ENCODE data around the gene CAMTA1.
"Not testable (repeated sequence)": the region's sequence is repeated elsewhere in the genome, so short reads cannot be mapped to it uniquely, and the experiment has no call there.

CAMTA1 gene

DNA sequence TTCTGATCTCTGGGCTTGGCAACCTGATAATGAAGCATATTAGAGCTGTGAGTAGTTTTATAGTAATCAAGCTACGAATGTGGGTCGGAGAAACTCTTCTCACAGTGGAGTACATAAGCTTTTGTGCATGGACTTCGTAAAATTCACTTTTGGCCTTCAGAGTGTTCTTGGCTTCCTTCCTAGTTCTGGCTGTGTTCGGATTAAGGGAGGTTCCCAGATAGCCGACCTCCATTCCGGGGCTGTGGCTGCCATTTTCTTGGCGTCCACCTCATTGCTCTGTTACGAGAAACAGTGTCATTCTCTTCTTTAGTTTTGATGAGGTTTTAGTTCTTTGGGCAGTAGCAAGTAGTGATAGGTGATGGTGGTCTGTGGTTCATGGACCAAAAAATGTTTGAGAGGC is 26.3 kb downstream of the CAMTA1 start:
- DNase-seq = no peak

DNA sequence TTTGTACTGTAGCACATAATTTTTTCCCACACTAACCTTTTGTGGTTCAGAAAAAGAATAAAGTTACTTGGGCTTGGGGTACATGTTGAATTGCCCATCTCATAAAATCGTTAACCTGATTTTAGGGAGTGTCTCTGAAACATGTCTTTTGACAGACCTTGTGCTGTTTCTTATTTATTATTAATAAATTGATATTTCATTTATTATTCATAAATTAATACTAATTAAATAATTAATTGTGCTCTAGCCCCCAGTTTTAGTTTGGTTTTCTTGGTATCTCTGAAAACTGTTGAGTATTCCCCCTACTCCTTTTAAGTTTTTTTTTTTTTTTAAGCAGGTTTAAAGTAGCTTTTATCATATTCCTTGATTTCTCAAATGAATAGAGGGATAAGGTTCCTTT is 27.9 kb downstream of the CAMTA1 start:
- no peak for DNase-seq

- DNase-seq = no peak
Measured at GRCh38 chr1:6815726-6816125, 30.5 kb downstream of the CAMTA1 start.

- DNase-seq = peak; percentile 35
Measured at GRCh38 chr1:6819246-6820040, 34.2 kb downstream of the CAMTA1 start.

- DNase-seq = no peak
Measured at GRCh38 chr1:6820899-6821298, 35.6 kb downstream of the CAMTA1 start.

GRCh38 chr1:6822530-6823359 is 37.5 kb downstream of the CAMTA1 start:
- no peak for DNase-seq

DNA sequence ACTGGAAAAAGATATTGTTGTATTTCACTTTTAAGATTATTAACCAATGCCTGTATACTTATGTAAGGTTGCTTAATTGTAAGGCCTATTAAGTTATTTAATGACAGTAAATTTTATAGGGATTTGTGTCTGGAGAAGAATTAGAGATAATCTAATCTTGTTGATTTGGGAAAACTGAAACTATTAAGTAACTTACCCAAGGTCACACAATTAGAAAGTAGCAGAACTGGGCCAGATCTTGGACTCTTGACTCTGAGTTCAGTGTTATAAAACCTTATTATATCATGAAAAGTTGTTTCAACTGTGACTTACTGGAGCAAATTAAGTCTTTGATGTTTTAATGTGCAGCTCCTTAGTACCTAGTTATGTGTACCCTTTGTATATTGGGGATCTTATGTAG is 38.5 kb downstream of the CAMTA1 start:
- DNase-seq = no peak

GRCh38 chr1:6824665-6825368 is 39.6 kb downstream of the CAMTA1 start:
- DNase-seq = no peak

DNA sequence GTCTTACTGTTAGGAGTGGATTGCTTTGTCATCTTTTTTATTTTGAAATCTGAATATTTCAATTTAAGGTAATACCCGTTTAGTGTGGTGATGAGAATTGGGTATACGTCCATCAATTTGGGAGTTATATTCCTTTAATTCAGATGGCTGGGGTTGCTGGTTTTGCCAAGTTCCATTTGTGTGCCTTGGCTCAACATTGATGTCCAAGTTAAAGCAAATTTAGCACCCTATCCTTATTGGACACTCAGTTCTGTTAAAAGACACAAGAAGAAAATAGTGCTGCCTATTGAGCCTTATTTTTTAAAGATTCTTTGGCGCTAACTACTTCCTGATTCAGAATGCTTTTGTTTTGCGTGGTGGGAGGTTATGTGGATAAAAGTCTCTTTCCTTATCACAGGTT is 40.6 kb downstream of the CAMTA1 start:
- no peak for DNase-seq

GRCh38 chr1:6827079-6827478 is 41.8 kb downstream of the CAMTA1 start:
- DNase-seq = no peak

GRCh38 chr1:6827630-6828165 is 42.4 kb downstream of the CAMTA1 start:
- no peak for DNase-seq

- no peak for DNase-seq
Measured at GRCh38 chr1:6831366-6831765, 46.1 kb downstream of the CAMTA1 start.

GRCh38 chr1:6832006-6832405 is 46.8 kb downstream of the CAMTA1 start:
- not testable (repeated sequence) for DNase-seq

DNA sequence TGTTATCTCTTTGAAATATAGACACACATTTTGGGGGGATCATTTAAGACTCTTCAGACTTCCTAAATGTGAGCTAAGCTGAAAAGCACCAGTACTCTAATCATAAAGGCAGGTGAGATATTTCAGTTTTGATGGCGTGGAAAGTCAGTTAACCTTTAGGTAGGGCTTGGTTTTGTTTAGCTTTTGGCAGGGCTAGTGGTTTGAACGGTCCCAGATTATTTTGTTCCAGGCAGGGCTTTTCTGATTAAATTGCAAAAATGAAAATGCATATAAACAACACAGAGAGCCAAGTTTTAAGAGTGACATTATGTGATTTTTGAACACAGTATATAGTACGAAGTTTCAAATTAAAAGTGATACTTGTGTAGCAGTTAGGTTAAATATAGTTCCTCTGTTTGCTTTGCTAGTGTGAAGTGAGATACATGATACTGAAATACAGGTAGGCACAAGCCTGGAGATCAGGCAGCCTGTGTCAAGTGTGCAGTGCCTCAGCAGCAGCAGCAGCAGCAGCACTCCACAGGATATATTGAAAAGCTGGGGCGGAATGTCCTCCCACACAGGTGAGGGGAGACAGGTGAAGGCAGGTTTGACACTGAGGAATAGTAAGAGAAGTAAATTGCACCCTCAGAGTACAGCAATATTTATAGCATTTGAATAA is 47.4 kb downstream of the CAMTA1 start:
- no peak for DNase-seq

- DNase-seq = no peak
Measured at GRCh38 chr1:6833804-6834203, 48.5 kb downstream of the CAMTA1 start.

DNA sequence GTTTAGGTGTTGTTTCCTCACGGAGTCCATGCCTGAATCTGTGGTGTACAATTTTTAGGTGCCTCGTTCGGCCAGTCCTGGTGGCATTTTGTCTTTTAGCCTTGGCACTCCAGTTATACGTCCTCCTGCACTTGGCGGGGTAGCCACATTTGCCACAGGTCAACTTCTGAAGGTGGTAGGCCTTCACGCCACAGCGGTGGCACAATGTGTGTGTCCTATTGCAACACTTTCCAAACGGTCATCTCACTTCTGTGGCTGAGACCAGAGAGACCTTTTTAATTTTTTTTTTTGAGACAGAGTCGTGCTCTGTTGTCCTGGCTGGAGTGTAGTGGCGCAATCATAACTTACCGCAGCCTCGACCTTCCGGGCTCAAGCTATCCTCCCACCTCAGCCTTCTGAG is 49.1 kb downstream of the CAMTA1 start:
- DNase-seq = no peak

DNA sequence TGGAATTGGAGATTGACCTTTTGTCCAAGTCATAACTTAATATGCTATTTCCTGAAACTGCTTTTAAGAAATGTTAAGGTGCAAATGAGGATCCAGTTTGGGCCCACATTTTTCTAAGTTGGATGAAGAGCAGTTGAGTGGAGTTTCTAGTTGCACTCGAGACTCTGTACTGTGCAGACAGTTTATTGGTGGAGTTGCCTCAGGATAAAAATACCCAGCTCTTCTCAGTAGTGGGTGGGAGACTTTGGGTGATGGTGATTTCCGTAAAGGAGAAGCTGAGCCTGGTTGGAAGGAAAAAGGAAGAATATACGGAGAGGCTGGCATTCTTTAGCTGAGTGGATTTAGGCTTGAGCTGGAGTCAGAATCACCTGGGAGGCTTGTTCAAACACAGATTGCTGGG is 49.9 kb downstream of the CAMTA1 start:
- no peak for DNase-seq

- no peak for DNase-seq
Measured at GRCh38 chr1:6842301-6842700, 57.0 kb downstream of the CAMTA1 start.

DNA sequence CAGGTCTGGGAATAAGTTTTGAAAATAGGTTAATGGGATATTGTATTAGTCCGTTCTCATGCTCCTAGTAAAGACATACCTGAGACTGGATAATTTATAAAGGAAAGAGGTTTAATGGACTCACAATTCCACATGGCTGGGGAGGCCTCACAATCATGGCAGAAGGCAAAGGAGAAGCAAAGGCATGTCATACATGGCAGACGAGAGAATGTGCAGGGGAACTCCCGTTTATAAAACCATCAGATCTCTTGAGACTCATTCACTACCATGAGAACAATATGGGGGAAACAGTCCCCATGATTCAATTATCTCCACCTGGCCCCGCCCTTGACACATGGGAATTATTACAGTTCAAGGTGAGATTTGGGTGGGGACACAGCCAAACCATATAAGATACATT is 60.5 kb downstream of the CAMTA1 start:
- DNase-seq = not testable (repeated sequence)

DNA sequence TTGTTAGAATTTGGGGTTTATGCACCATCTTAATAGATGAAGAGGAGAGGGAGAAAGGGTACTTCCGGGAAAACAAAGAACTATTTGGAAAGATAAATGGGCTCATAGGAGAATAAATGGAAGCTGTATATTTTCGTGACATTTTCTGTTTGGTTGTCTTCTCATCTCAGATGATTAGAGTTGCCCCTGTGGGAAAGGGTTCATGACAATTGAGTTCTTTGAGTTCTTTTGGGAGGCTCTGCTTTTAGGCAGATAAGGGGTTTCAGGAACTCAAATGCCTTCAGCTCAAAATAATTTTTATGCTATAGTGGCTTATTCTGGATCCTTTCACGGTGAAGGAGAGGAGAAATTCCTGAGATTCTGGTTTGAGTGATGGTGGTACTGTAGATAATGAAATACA is 63.6 kb downstream of the CAMTA1 start:
- no peak for DNase-seq

- no peak for DNase-seq
Measured at GRCh38 chr1:6850537-6850936, 65.3 kb downstream of the CAMTA1 start.

GRCh38 chr1:6852136-6852890 is 67.1 kb downstream of the CAMTA1 start:
- DNase-seq = no peak
